K562 (cell line): Measurements from ENCODE around the gene MRPL2. TPM values are rescaled to one million over a fixed set of nuclear protein-coding genes. Genes with fewer than 3 reads are reported as not detected.
A peak's percentile ranks its signal among the peaks of the same experiment; 100 is the strongest.

Experiments used
- ATAC-seq: fragments of 200-7000 bp; cut with Tn5 transposase; 3 replicates; pipeline ENCODE4 v1.9.1; 2020; ENCODE audit warnings: moderate library complexity
- BruUV-seq: library from RNA; stranded (reverse); fragments of 400-500 nt; replicated peaks from 2 replicates; lab custom pipeline; 2021; lab: Mats Ljungman, UMichigan
- CTCF ChIA-PET: fragments of 300-600 bp; formaldehyde crosslinking; extraction: SDS; loops from one replicate; lab custom pipeline; 2021; ENCODE audit warnings: low intra/inter-chr PET ratio; lab: Yijun Ruan, JAX
- POLR2A ChIA-PET: fragments of 300-600, 350-650 bp; sonication (Branson Sonifier 250); formaldehyde crosslinking; extraction: SDS; loops from one replicate; lab custom pipeline; 2021; ENCODE audit warnings: antibody characterized with exemption, inconsistent platforms; lab: Yijun Ruan, JAX
- DNase-seq, 4 experiments: peaks; one replicate each; pipeline versions ENCODE4 v3.0.0 to v3.0.0-alpha.2; 2011 to 2018; ENCODE audit warnings: low spot score in 3 of 4, mixed read lengths in 3 of 4; ENCODE audit errors: extremely low read depth in 1 of 4
- FAIRE-seq: peaks from 2 replicates; lab custom pipeline; 2011; peaks lifted over from hg19 to GRCh38; lab: Jason Lieb, UNC
- H2AFZ ChIP-seq: 2 replicates; pipeline ENCODE4 v1.6.0; 2011; ENCODE audit warnings: low read depth, low read length, control low read depth, inconsistent platforms
- H3K27ac ChIP-seq: fragments of 200-600 bp; 3 replicates; pipeline ENCODE4 v1.8.0; 2011; ENCODE audit warnings: low read depth, mild to moderate bottlenecking, control low read depth, inconsistent platforms, low read length, moderate library complexity, mixed read lengths; ENCODE audit errors: extremely low read depth
- H3K27me3 ChIP-seq, 2 experiments: fragments of 300-600 bp in 1 of 2; 2 replicates in 1 of 2; 3 replicates in 1 of 2; pipeline versions ENCODE4 v1.6.0 to v1.8.0; 2011; ENCODE audit warnings: inconsistent platforms in 2 of 2, low read length in 2 of 2, mild to moderate bottlenecking in 1 of 2, mixed read lengths in 1 of 2, moderate library complexity in 1 of 2; ENCODE audit not compliant: control insufficient read depth in 2 of 2, insufficient read depth in 2 of 2
- H3K36me3 ChIP-seq: fragments of 300-600 bp; 3 replicates; pipeline ENCODE4 v1.8.0; 2011; ENCODE audit warnings: mild to moderate bottlenecking, low read length, inconsistent platforms; ENCODE audit not compliant: control insufficient read depth, insufficient read depth
- H3K4me1 ChIP-seq, 2 experiments: fragments of 200-600 bp in 1 of 2; replicated peaks in 1 of 2; 2 replicates in 1 of 2; 3 replicates in 1 of 2; pipeline versions ENCODE4 v1.5.1 to v1.8.0; 2011; ENCODE audit warnings: inconsistent platforms in 2 of 2, low read length in 2 of 2, mild to moderate bottlenecking in 1 of 2, mixed read lengths in 1 of 2, moderate library complexity in 1 of 2; ENCODE audit not compliant: control insufficient read depth in 2 of 2, insufficient read depth in 2 of 2
- H3K4me2 ChIP-seq: 2 replicates; pipeline ENCODE4 v1.6.1; 2011; ENCODE audit warnings: low read length, control low read depth, inconsistent platforms, mixed read lengths; ENCODE audit not compliant: insufficient read depth
- H3K4me3 ChIP-seq: fragments of 200-600 bp; sonication (generic), shearing (Covaris generic); 2 replicates; pipeline ENCODE4 v1.5.1; 2016; ENCODE audit warnings: control low read depth, inconsistent platforms
- H3K79me2 ChIP-seq: fragments of 200-600 bp; 3 replicates; pipeline ENCODE4 v1.8.0; 2011; ENCODE audit warnings: low read length, inconsistent platforms; ENCODE audit not compliant: control insufficient read depth, insufficient read depth
- H3K9ac ChIP-seq, 2 experiments: 2 replicates each; pipeline versions ENCODE4 v1.6.0 to v1.6.1; 2011; ENCODE audit warnings: low read depth in 2 of 2, low read length in 2 of 2, control low read depth in 1 of 2, inconsistent platforms in 1 of 2, mild to moderate bottlenecking in 1 of 2, mixed read lengths in 1 of 2; ENCODE audit not compliant: insufficient read depth in 1 of 2
- H3K9me1 ChIP-seq: one replicate; pipeline ENCODE4 v1.6.0; 2011; ENCODE audit warnings: inconsistent platforms, mild to moderate bottlenecking, low read length, moderate library complexity; ENCODE audit not compliant: control insufficient read depth, insufficient read depth
- H3K9me3 ChIP-seq: replicated peaks from 2 replicates; pipeline ENCODE4 v1.5.1; 2011; ENCODE audit warnings: low read depth, low read length, inconsistent platforms; ENCODE audit not compliant: control insufficient read depth, insufficient read depth
- H4K20me1 ChIP-seq: replicated peaks from 2 replicates; pipeline ENCODE4 v1.6.1; 2011; ENCODE audit warnings: low read length, inconsistent platforms, mixed read lengths; ENCODE audit not compliant: control insufficient read depth, insufficient read depth
- BMI1 ChIP-seq: fragments of 150-350 bp; IDR thresholded peaks from 2 replicates; pipeline ENCODE4 v1.6.1; 2014; ENCODE audit warnings: low read length
- CBX5 ChIP-seq: IDR thresholded peaks from 2 replicates; pipeline ENCODE4 v1.6.1; 2014; ENCODE audit warnings: low read depth, borderline replicate concordance
- CEBPG ChIP-seq, 3 experiments: fragments of 200-800 bp in 1 of 3; sonication (Bioruptor generic) in 1 of 3; sonication (generic) in 1 of 3; formaldehyde crosslinking in 1 of 3; IDR thresholded peaks in 2 of 3; conservative IDR thresholded peaks in 1 of 3; 2 replicates each; pipeline versions ENCODE4 v1.6.1 to v1.8.0; 2016 to 2022; ENCODE audit warnings: missing compliant biosample characterization in 2 of 3, missing genetic modification characterization in 2 of 3, mild to moderate bottlenecking in 1 of 3, missing genetic modification reagents in 1 of 3
- GTF2B ChIP-seq: IDR thresholded peaks from 2 replicates; pipeline ENCODE4 v1.6.1; 2011; ENCODE audit not compliant: insufficient read length; ENCODE audit errors: extremely low read depth
- MAFK ChIP-seq: IDR thresholded peaks from 2 replicates; pipeline ENCODE4 v1.6.1; 2011; ENCODE audit warnings: low read length, improper control_type of control experiment
- NELFE ChIP-seq: IDR thresholded peaks from 2 replicates; pipeline ENCODE4 v1.6.1; 2011; ENCODE audit warnings: mild to moderate bottlenecking; ENCODE audit not compliant: insufficient read depth, insufficient read length
- NR2C1 ChIP-seq, 2 experiments: fragments of 450-650 bp; IDR thresholded peaks; 2 replicates each; pipeline ENCODE4 v1.6.1; 2017; ENCODE audit warnings: mild to moderate bottlenecking in 2 of 2, antibody characterized with exemption in 1 of 2, inconsistent platforms in 1 of 2, missing compliant biosample characterization in 1 of 2, missing genetic modification characterization in 1 of 2
- PCBP1 ChIP-seq: fragments of 200-400 bp; formaldehyde crosslinking; IDR thresholded peaks from 2 replicates; pipeline ENCODE4 v1.6.1; 2018; ENCODE audit warnings: mild to moderate bottlenecking, low read depth, low read length; ENCODE audit not compliant: poor library complexity, severe bottlenecking
- SIN3B ChIP-seq: fragments of 450-650 bp; IDR thresholded peaks from 2 replicates; pipeline ENCODE4 v1.6.1; 2017; ENCODE audit warnings: low read depth, mild to moderate bottlenecking, moderate library complexity
- SMARCA4 ChIP-seq: fragments of 450-650 bp; IDR thresholded peaks from 2 replicates; pipeline ENCODE4 v1.6.1; 2016
- ZC3H11A ChIP-seq: IDR thresholded peaks from 2 replicates; pipeline ENCODE4 v1.6.1; 2012; ENCODE audit warnings: low read depth, low read length, improper control_type of control experiment
- ZNF398 ChIP-seq: fragments of 250-450 bp; sonication (Bioruptor Pico); IDR thresholded peaks from 2 replicates; pipeline ENCODE4 v1.8.0; 2021; ENCODE audit warnings: moderate library complexity, mild to moderate bottlenecking, inconsistent platforms
- ZNF740 ChIP-seq, 3 experiments: fragments of 200-800 bp in 1 of 3; sonication (Bioruptor generic) in 1 of 3; sonication (generic) in 1 of 3; formaldehyde crosslinking in 1 of 3; IDR thresholded peaks; 2 replicates each; pipeline versions ENCODE4 v1.6.1 to v1.8.0; 2016 to 2022; ENCODE audit warnings: mild to moderate bottlenecking in 2 of 3, missing compliant biosample characterization in 2 of 3, missing genetic modification characterization in 2 of 3, missing genetic modification reagents in 1 of 3
- WGBS: fragments of 100-300 bp; shearing (Covaris generic); methylation state at CpG from one replicate; pipeline ENCODE4 v1.1.6; 2016; ENCODE audit warnings: low coverage, mixed read lengths; ENCODE audit not compliant: insufficient coverage; ENCODE audit errors: missing lambda C conversion rate; 5-methylcytosine and 5-hydroxymethylcytosine counted together
- in situ Hi-C: fragments of 300-500 bp; cut with MboI; formaldehyde crosslinking; loops from 4 replicates; pipeline ENCODE4 v1.15.0; 2018; ENCODE audit warnings: inconsistent platforms, mixed read lengths
- intact Hi-C: fragments of 100-400 bp; cut with micrococcal nuclease; formaldehyde crosslinking; loops from 2 replicates; pipeline ENCODE4 v1.14.2; 2022
- polyA plus RNA-seq, 8 experiments: library from polyadenylated mRNA; depleted of rRNA in 4 of 8; stranded (reverse) in 5 of 8; unstranded in 3 of 8; fragments of >200 nt; fragmentation: Nextera tagmentation in 2 of 8; fragmentation: Illumina TruSeq in 1 of 8; extraction: Ambion mirVana in 2 of 8; extraction: Trizol in 1 of 8; gene quantifications; 2 replicates each; pipeline versions ENCODE4 v1.2.1 to v1.2.3, GENCODE V29; 2011 to 2014; ENCODE audit warnings: inconsistent platforms in 1 of 8, missing spikeins in 1 of 8
- total RNA-seq, 7 experiments: library from RNA; depleted of rRNA in 6 of 7; stranded (reverse); fragments of >200 nt in 6 of 7; fragmentation: Illumina TruSeq in 2 of 7; extraction: Trizol in 2 of 7; gene quantifications; 2 replicates each; pipeline versions ENCODE4 v1.2.1 to v1.2.3, GENCODE V29; 2011 to 2021; ENCODE audit warnings: low replicate concordance in 1 of 7

MRPL2 gene
- total and polyA plus RNA-seq, 9 of the 15 experiments (the other 6 are each of a cell fraction or from before 2014, with no cell fraction given), result 63.1 to 262 (median 121) TPM

GRCh38 chr6:43020847-43021246 is 38.4 kb downstream of the MRPL2 start:
- peaks cover 80% of the 10 kb centered on the region for H3K36me3 ChIP-seq
- peak; percentile 37 for FAIRE-seq
- peak; percentile 34 for ATAC-seq
- peak overlapping the region; percentile 72 for H3K4me3 ChIP-seq
- no TSS peak for BruUV-seq
- H3K4me1 ChIP-seq, result peaks cover 37 to 39% of the 10 kb centered on the region in 2 experiments
- WGBS, result 48% methylated on average over 3 of the region's 5 CpGs
- no peaks in the 10 kb centered on the region for H3K27me3 ChIP-seq
- no peaks in the 10 kb centered on the region for H4K20me1 ChIP-seq
- DNase-seq, result peak in 3 of 4 experiments; percentile 50 to 61 (median 55)
- TF ChIP-seq ZNF398 (CRISPR knock-in tag) (no peak), CEBPG (CRISPR knock-in tag; IDR thresholded peaks at IDR 0.05) (0 out of 2 replicates have a peak, but pooled peaks have one; percentile 8), CEBPG (tag; conservative IDR thresholded peaks at IDR 0.05 in 1 of 2, IDR thresholded peaks at IDR 0.05 in 1 of 2) (no peak), GTF2B (no peak), NR2C1 (IDR thresholded peaks at IDR 0.05) (no peak), NR2C1 (tag; IDR thresholded peaks at IDR 0.05) (0 out of 2 replicates have a peak, but pooled peaks have one; percentile 21), MAFK (no peak), CBX5 (no peak), SIN3B (no peak), ZC3H11A (no peak), NELFE (no peak), BMI1 (no peak), SMARCA4 (no peak), ZNF740 (CRISPR knock-in tag; IDR thresholded peaks at IDR 0.05) (no peak), ZNF740 (tag; IDR thresholded peaks at IDR 0.05) (peak in 1 of 2 experiments; percentile 1; a peak in 1 of 4 replicates), PCBP1 (peak; percentile 2)
- POLR2A ChIA-PET, result interaction anchor here (0.6 to 2.5 kb wide), 11 partner anchors 9 to 185 kb away, joined by 3 to 17 read pairs (median 4); partner anchors contain the start of genes CNPY3, CUL7 and PEX6
- peak overlapping the region; percentile 94 for H2AFZ ChIP-seq
- no peaks in the 10 kb centered on the region for H3K9me1 ChIP-seq
- intact Hi-C loops, result no loop called here
- in situ Hi-C loops, result no loop called here
- H3K9me3 ChIP-seq, result no peaks in the 10 kb centered on the region
- H3K9ac ChIP-seq, result peak overlapping the region; percentile 82 to 94
- CTCF ChIA-PET, result no interaction called here
- H3K4me2 ChIP-seq, result peak overlapping the region; percentile 100
- H3K79me2 ChIP-seq, result peaks cover 59% of the 10 kb centered on the region
- peak overlapping the region; percentile 83 for H3K27ac ChIP-seq
